GM19023 (cell line): Measurements from ENCODE around the gene SEC31A.

Experiments
- ATAC-seq: cut with Tn5 transposase; IDR thresholded peaks from one replicate; pipeline ENCODE4 v1.9.1; 2021; ENCODE audit warnings: mild to moderate bottlenecking, moderate library complexity; ENCODE audit not compliant: unreplicated experiment

SEC31A gene

DNA sequence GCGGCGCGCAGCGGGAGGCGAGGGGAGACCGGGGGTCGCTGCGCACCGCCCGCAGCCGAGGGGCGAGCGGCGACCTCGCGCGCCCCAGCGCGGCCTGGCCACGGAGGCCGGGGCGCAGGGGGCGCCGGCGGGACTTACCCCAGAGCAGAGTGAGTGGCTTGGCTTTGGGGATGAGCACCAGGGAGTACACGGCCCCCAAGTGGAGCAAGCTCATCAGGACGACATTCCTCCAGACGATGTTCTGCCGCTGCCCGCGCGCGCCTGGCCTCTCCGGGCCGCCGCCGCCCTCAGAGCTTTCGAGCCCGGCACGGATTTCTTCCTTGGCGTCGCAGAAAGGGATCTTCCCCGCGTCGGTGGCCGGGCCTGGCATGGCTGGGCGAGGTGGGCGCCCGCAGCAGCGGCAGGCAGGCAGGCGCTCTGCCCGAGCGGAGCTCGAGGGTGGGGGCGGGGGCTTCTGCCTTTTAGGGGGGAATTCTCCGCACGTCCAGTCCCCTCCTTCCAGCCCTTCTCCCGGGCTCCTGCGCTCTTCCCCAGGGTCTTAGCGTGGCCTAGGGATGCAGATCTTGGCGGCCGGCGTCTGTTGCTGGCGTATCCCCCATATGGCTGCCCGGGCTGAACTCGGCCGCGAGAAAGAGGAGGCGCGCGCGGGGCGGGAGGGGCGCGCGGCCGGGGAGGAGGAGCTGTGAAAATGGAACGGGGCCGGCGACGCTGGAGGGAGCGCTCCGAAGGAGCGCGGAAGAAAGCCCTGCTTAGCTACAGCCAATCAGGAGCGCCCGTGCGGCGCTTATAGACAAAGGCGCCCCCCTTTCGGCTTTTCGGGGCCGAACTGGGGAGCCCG, 92.6 kb downstream of the SEC31A start, which contains the start of gene SCD5:
SCD5 (minus strand) TSS at position 629 of the 838 bp plus-strand sequence; CDS start at position 370, 259 bp downstream.
- peak; percentile 85 for ATAC-seq

- no peak for ATAC-seq
These were observed 93.4 kb downstream of the SEC31A start for GRCh38 chr4:82797405-82798111.

DNA sequence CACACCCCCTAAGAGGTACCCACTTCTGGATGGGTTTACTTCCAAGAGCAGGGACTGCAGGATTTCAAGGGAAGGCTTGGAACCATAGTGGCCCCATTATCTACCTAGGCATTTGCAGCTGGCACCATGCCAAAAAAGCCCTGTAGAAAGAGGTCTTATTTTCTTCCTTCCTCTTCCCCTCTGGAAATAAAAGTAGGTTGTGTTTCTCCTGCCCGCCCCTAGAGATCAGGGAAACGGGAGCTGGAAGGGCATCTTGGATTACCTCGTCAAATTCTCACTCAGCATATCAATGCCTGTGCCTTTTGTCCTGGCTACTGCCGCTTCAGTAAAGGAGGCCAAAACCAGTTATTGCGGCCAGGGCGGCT, 93.9 kb downstream of the SEC31A start:
- no peak for ATAC-seq

DNA sequence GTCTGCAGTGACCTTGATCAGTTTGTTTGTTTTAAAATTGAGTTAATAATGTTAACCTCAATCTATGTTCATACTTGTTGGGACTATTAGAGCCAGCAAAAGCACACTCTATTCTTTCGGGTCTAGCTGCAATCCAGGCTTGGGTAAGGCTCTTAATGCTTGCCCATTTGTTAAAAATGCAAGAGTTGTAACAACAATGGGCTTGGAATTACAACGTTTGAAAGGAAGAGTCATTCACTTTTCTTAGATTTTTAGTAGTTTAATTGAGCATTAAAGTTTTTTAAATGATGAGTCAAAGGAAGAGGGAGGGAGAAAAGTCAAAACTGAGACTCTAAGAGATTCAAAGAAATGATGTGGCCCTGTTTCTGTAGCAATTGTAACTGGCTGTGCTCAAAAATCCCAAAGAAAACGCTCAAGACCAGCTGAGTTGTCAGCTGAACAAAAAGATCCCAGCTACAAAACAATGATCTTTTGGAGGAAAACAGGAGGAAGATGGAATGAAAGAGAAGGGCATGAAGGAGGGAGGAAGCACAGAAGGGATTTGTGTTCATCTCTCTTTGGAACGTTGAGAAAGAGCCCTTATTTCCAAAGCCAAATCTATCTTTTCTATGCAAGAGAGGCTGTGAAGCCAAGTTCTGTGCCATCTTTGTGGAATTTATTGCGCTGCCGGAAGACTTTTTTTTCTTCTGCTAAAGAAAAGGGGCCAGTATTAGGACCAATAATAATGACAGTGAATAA, 97.9 kb downstream of the SEC31A start:
- no peak for ATAC-seq

GRCh38 chr4:82791179-82791578, 99.8 kb downstream of the SEC31A start:
- no peak for ATAC-seq

GRCh38 chr4:82790060-82790660, 100.8 kb downstream of the SEC31A start:
- no peak for ATAC-seq

- no peak for ATAC-seq
These were observed 101.8 kb downstream of the SEC31A start for GRCh38 chr4:82789025-82789776.

DNA sequence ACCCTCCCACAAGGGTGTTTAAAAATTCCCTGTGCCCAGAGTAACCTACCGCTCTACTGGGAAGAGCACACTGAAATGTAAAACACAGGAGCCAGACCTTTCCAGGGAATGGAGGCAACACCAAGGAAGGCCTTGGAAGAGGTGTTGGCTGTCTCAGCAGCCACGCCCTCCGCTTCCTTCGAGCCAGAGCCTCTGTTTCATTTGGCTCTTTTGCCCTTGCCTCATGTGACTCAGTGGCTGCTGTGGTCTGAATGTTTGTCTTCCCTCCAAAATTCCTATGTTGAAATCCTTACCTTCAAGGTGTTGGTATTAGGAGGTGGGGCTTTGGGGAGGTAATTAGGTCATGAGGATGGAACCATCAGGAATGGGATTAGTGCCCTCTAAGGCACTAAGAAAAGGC, 103.6 kb downstream of the SEC31A start:
- ATAC-seq = no peak

GRCh38 chr4:82786828-82787227, 104.1 kb downstream of the SEC31A start:
- ATAC-seq = no peak

DNA sequence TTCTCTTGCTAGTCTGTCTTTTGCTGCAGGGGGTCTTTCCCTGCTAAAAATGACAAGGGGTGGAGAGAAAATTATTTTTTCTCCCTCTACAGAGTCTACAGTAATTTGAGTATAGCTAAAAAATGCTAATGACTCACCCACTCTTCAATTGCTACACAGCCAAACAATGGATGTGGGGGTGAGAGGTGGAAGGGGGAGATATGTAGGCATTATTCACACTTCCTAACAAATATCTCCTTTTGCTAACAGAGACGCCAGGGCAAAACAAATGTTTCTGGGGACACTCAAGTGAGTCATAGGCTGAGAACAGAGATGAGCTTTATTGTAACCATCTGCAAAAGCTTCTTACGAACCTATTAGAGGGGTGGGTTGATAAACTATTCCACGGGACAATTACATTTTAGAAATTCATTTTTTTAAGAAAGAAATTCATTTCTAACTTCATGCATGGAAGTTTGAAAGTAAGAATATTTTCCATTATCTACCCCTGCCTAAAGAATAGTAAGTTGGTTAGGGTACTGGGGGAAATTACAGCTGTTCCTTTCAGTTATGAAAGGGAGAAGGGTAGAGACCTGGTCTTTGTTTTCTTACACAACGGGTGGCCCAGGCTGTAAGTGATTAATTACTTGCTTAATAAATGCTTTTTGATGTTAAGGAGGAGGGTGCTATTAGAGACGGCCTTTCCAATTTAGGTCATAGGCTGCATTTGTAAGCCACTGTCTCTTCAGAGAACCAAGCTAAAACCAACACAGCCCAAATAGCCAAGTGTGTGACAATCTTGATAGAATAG, 105.1 kb downstream of the SEC31A start:
- no peak for ATAC-seq

DNA sequence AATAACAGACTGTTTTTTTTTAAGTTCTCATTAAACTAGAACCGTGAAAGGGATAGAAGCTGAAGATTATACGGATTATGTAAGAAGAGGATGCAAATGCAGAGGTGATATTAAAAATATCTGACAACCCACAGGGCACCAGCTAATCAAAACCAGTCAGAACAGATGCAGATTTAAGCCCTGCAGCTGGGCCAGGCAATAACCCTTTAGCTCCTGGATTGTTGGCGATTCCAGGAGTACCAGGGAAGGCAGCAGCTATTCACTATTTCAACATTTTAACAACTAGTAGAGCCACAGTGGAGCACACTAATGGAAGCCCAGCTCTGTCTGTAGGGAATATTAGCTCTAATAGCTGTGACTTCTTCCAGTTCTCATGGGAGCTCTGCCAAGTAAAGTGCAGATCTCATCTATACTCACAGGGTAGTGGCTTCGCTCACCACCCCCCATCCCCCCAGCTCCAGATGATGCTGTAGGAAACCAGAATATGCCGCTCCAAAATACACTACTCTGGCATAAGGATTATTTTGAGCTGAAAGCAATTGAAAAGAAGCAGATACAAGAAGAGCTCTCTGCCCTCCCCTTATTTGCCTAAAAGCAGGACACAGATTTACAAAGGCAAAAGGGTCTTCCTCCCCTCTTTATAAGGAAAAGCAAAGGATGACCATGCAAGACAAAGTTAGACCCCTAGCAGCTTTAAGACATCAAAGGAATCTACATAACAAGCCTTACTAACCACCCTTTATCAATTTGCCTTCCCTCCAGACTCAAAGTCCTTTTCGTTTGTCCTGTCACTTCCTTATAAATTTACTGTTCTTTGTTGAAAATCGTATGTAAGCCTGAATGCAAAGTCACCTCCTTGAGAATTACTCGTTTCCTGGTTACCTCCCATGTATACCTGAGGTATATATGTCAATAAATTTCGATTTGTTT, 106.0 kb downstream of the SEC31A start:
- ATAC-seq = no peak

- no peak for ATAC-seq
These were observed 108.2 kb downstream of the SEC31A start for GRCh38 chr4:82782626-82783345.

DNA sequence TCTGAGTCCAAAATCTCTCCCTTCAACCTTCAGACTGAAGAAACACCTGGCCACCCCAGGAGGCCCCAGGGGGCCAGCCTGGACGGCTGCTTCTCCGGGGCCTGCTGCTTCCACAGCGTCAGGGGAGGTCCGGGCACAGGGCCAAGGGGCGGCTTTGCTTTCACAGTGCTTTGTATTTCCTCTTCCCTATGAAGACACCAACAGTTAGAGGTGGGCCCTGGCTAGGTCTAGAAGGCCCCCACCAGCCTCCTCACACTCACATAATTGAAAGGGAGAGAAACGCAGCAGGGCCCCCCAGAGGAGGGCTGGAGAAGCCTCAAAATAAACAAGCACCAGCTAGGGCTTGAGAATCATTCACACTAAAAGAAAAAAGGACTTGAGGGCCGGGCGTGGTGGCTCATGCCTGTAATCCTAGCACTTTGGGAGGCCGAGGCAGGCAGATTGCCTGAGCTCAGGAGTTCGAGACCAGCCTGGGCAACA, 110.2 kb downstream of the SEC31A start:
- no peak for ATAC-seq

- ATAC-seq = no peak
These were observed 110.7 kb downstream of the SEC31A start for GRCh38 chr4:82780170-82780751.

DNA sequence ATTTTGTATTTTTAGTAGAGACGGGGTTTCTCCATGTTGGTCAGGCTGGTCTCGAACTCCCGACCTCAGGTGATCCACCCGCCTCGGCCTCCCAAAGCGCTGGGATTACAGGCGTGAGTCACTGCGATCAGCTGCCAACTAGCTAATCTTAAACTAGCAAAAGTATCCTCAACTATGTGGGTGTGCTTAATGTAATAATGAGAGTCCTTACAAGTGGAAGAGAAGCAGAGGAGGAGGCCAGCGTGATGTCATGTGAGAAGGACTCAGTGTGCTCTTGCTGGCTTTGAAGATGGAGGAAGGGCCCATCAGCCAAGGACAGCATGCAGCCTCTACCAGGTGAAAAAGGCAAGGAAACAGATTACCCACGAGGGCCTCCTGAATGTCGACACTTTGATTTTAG, 111.9 kb downstream of the SEC31A start:
- no peak for ATAC-seq

- no peak for ATAC-seq
These were observed 113.0 kb downstream of the SEC31A start for GRCh38 chr4:82777857-82778525.
